HCT116 (cell line): ENCODE results near the gene TCEA3. TPM values are rescaled to one million over a fixed set of nuclear protein-coding genes. Genes with fewer than 3 reads are reported as not detected.

Experiments
- ATAC-seq: fragments of 200-7000 bp; cut with Tn5 transposase; 2 replicates; pipeline ENCODE4 v1.9.1; 2020; ENCODE audit warnings: mild to moderate bottlenecking, moderate library complexity
- BruUV-seq: library from RNA; stranded (reverse); fragments of 400-500 nt; replicated peaks from 2 replicates; lab custom pipeline; 2021; lab: Mats Ljungman, UMichigan
- CTCF ChIA-PET: fragments of 300-600 bp; sonication (Branson Sonifier 250); formaldehyde crosslinking; loops from one replicate; lab custom pipeline; 2021; ENCODE audit warnings: antibody characterized with exemption; lab: Charles Lee
- POLR2A ChIA-PET: fragments of 300-600, 350-600 bp; sonication (Branson Sonifier 250); formaldehyde crosslinking; loops from one replicate; lab custom pipeline; 2021; ENCODE audit warnings: antibody characterized with exemption; lab: Charles Lee
- RAD21 ChIA-PET, 2 experiments: fragments of 300-600 bp; sonication (Branson Sonifier 250); formaldehyde crosslinking; loops; one replicate each; lab custom pipeline; 2023; ENCODE audit warnings: low total read pairs in 2 of 2; ENCODE audit not compliant: uncharacterized antibody in 2 of 2, unreplicated experiment in 2 of 2, low non-redundant PET in 1 of 2; lab: Charles Lee
- DNase-seq: peaks from one replicate; pipeline ENCODE4 v3.0.0-alpha.2; 2010; ENCODE audit warnings: low read depth, low spot score
- H2AFZ ChIP-seq: fragments of 200-600 bp; shearing (Covaris generic), sonication (generic); 2 replicates; pipeline ENCODE4 v1.6.1; 2017; ENCODE audit warnings: low read depth, mixed run types, mixed read lengths, antibody characterized with exemption, low read length; ENCODE audit not compliant: poor library complexity, severe bottlenecking
- H3K27ac ChIP-seq: 2 replicates; pipeline ENCODE4 v1.5.1; 2012; ENCODE audit warnings: low read depth, low read length
- H3K27me3 ChIP-seq: fragments of 200-600 bp; sonication (generic); 2 replicates; pipeline ENCODE4 v1.6.1; 2016; ENCODE audit warnings: mixed run types, low read length, mixed read lengths; ENCODE audit not compliant: insufficient read depth
- H3K36me3 ChIP-seq, 2 experiments: fragments of 200-500 bp in 1 of 2; fragments of 200-600 bp in 1 of 2; sonication (Bioruptor generic) in 1 of 2; sonication (generic) in 1 of 2; 2 replicates each; pipeline versions ENCODE4 v1.5.1 to v1.6.1; 2014 to 2016; ENCODE audit warnings: low read length in 2 of 2, inconsistent platforms in 1 of 2, mixed read lengths in 1 of 2, mixed run types in 1 of 2; ENCODE audit not compliant: insufficient read depth in 2 of 2, control insufficient read depth in 1 of 2
- H3K4me1 ChIP-seq, 2 experiments: fragments of 200-600 bp in 1 of 2; sonication (generic) in 1 of 2; 2 replicates each; pipeline versions ENCODE4 v1.5.1 to v1.6.1; 2012 to 2017; ENCODE audit warnings: low read length in 2 of 2, inconsistent platforms in 1 of 2, mild to moderate bottlenecking in 1 of 2, mixed read lengths in 1 of 2, mixed run types in 1 of 2, moderate library complexity in 1 of 2; ENCODE audit not compliant: insufficient read depth in 2 of 2, control insufficient read depth in 1 of 2
- H3K4me2 ChIP-seq: fragments of 200-600 bp; sonication (generic); 2 replicates; pipeline ENCODE4 v1.6.1; 2017; ENCODE audit warnings: mixed run types, low read length, mixed read lengths
- H3K4me3 ChIP-seq, 2 experiments: fragments of 200-600 bp in 1 of 2; sonication (generic) in 1 of 2; replicated peaks in 1 of 2; 2 replicates each; pipeline ENCODE4 v1.5.1; 2011 to 2016; ENCODE audit warnings: low read length in 2 of 2, control low read depth in 1 of 2, low read depth in 1 of 2, mild to moderate bottlenecking in 1 of 2, mixed read lengths in 1 of 2, mixed run types in 1 of 2
- H3K79me2 ChIP-seq: fragments of 200-600 bp; sonication (generic); 2 replicates; pipeline ENCODE4 v1.6.1; 2017; ENCODE audit warnings: mild to moderate bottlenecking, mixed run types, low read length, moderate library complexity, mixed read lengths; ENCODE audit not compliant: insufficient read depth
- H3K9ac ChIP-seq: fragments of 200-600 bp; sonication (generic); 2 replicates; pipeline ENCODE4 v1.6.1; 2016; ENCODE audit warnings: low read length, mixed read lengths
- H3K9me2 ChIP-seq: fragments of 200-600 bp; sonication (generic), shearing (Covaris generic); 2 replicates; pipeline ENCODE4 v1.6.1; 2017; ENCODE audit warnings: mixed run types, mild to moderate bottlenecking, moderate library complexity; ENCODE audit not compliant: insufficient read depth
- H3K9me3 ChIP-seq, 2 experiments: fragments of 200-500 bp in 1 of 2; fragments of 200-600 bp in 1 of 2; sonication (Bioruptor generic) in 1 of 2; sonication (generic) in 1 of 2; 2 replicates each; pipeline ENCODE4 v1.6.1; 2014 to 2017; ENCODE audit warnings: low read length in 2 of 2, mixed read lengths in 2 of 2, inconsistent platforms in 1 of 2, low read depth in 1 of 2, mild to moderate bottlenecking in 1 of 2, mixed run types in 1 of 2, moderate library complexity in 1 of 2; ENCODE audit not compliant: control insufficient read depth in 1 of 2, insufficient read depth in 1 of 2
- H4K20me1 ChIP-seq: fragments of 200-600 bp; sonication (generic), shearing (Covaris generic); 2 replicates; pipeline ENCODE4 v1.6.1; 2017; ENCODE audit warnings: mixed run types, mild to moderate bottlenecking, moderate library complexity; ENCODE audit not compliant: insufficient read depth
- CBX3 ChIP-seq: IDR thresholded peaks from 2 replicates; pipeline ENCODE4 v1.6.1; 2012; ENCODE audit warnings: low read depth
- CEBPB ChIP-seq: IDR thresholded peaks from 2 replicates; pipeline ENCODE4 v1.6.1; 2012; ENCODE audit warnings: low read depth
- ELF1 ChIP-seq: IDR thresholded peaks from 2 replicates; pipeline ENCODE4 v1.6.1; 2012; ENCODE audit warnings: low read depth, borderline replicate concordance
- EZH2 ChIP-seq: fragments of 200-600 bp; sonication (generic); IDR thresholded peaks from 2 replicates; pipeline ENCODE4 v1.6.1; 2017; ENCODE audit warnings: antibody characterized with exemption, mixed run types
- FOSL1 ChIP-seq: IDR thresholded peaks from 2 replicates; pipeline ENCODE4 v1.6.1; 2012; ENCODE audit warnings: low read depth
- JUND ChIP-seq: IDR thresholded peaks from 2 replicates; pipeline ENCODE4 v1.6.1; 2012
- MAX ChIP-seq: IDR thresholded peaks from 2 replicates; pipeline ENCODE4 v1.6.1; 2012
- POLR2A ChIP-seq: IDR thresholded peaks from 2 replicates; pipeline ENCODE4 v1.7.0; 2011; ENCODE audit warnings: borderline replicate concordance; ENCODE audit not compliant: insufficient read depth, insufficient read length; ENCODE audit errors: extremely low read depth
- POLR2AphosphoS5 ChIP-seq: IDR thresholded peaks from 2 replicates; pipeline ENCODE4 v1.6.1; 2011; ENCODE audit warnings: mild to moderate bottlenecking, low read depth, low read length, moderate library complexity
- RAD21 ChIP-seq: IDR thresholded peaks from 2 replicates; pipeline ENCODE4 v1.6.1; 2012; ENCODE audit warnings: low read depth, mild to moderate bottlenecking
- REST ChIP-seq: IDR thresholded peaks from 2 replicates; pipeline ENCODE4 v1.6.1; 2012; ENCODE audit warnings: low read depth
- SIN3A ChIP-seq: IDR thresholded peaks from 2 replicates; pipeline ENCODE4 v1.6.1; 2012; ENCODE audit warnings: low read depth
- SP1 ChIP-seq: IDR thresholded peaks from 2 replicates; pipeline ENCODE4 v1.6.1; 2012; ENCODE audit warnings: low read depth
- SRF ChIP-seq: IDR thresholded peaks from 2 replicates; pipeline ENCODE4 v1.6.1; 2012; ENCODE audit warnings: low read depth
- TCF7L2 ChIP-seq: IDR thresholded peaks from 2 replicates; pipeline ENCODE4 v1.7.0; 2011; ENCODE audit warnings: borderline replicate concordance, inconsistent platforms; ENCODE audit not compliant: insufficient read depth, insufficient read length; ENCODE audit errors: extremely low read depth
- ZBTB33 ChIP-seq: IDR thresholded peaks from 2 replicates; pipeline ENCODE4 v1.6.1; 2011; ENCODE audit warnings: mild to moderate bottlenecking, low read length, moderate library complexity; ENCODE audit not compliant: insufficient replicate concordance; ENCODE audit errors: extremely low read depth
- ZFX ChIP-seq: fragments of 450-650 bp; IDR thresholded peaks from 2 replicates; pipeline ENCODE4 v1.6.1; 2017
- intact Hi-C: fragments of 100-400 bp; cut with micrococcal nuclease; formaldehyde crosslinking; loops from 2 replicates; pipeline ENCODE4 v1.10.0; 2022
- total RNA-seq: library from RNA; stranded (reverse); gene quantifications from one replicate; pipeline ENCODE4 v1.2.1, GENCODE V29; 2021; ENCODE audit not compliant: unreplicated experiment

TCEA3 gene
- total RNA-seq, 1 experiment from 2014 or later, result 3.7 TPM

GRCh38 chr1:23441446-23442148 lies 17.0 kb upstream of the TCEA3 start:
- BruUV-seq, result no TSS peak
- no peaks in the 10 kb centered on the region for H4K20me1 ChIP-seq
- no peak overlapping the region for H3K4me2 ChIP-seq
- H3K9me2 ChIP-seq, result no peaks in the 10 kb centered on the region
- ChIA-PET RAD21 (no interaction called here), CTCF (no interaction called here), POLR2A (no interaction called here)
- intact Hi-C loops, result no loop called here
- H3K9ac ChIP-seq, result no peak overlapping the region
- no peak overlapping the region for H3K4me3 ChIP-seq
- TF ChIP-seq REST (no peak), POLR2AphosphoS5 (no peak), EZH2 (no peak), SP1 (no peak), MAX (no peak), FOSL1 (no peak), ELF1 (no peak), RAD21 (no peak), TCF7L2 (no peak), JUND (no peak), CEBPB (no peak), ZFX (no peak), SRF (no peak), ZBTB33 (no peak), CBX3 (no peak), POLR2A (no peak), SIN3A (no peak)
- H3K36me3 ChIP-seq, result no peaks in the 10 kb centered on the region; a peak in 1 of 4 replicates
- ATAC-seq (no peak), DNase-seq (no peak)
- H2AFZ ChIP-seq, result no peak overlapping the region
- H3K79me2 ChIP-seq, result no peaks in the 10 kb centered on the region
- H3K27ac ChIP-seq, result no peak overlapping the region
- peaks cover 0 to 6% of the 10 kb centered on the region in 2 experiments; a peak in 2 of 4 replicates for H3K4me1 ChIP-seq
- no peaks in the 10 kb centered on the region for H3K9me3 ChIP-seq
- no peaks in the 10 kb centered on the region for H3K27me3 ChIP-seq
